Lower lobe of right lung (tissue), 2 donors: ENCODE results near the gene CD4. TPM values are rescaled to one million over a fixed set of nuclear protein-coding genes. Genes with fewer than 3 reads are reported as not detected.

Experiments used
- ATAC-seq, 2 donors: fragments of 200-7000 bp; cut with Tn5 transposase; one replicate each; pipeline ENCODE4 v1.9.1; 2020 to 2022; ENCODE audit warnings: mild to moderate bottlenecking in 2 of 2, moderate library complexity in 2 of 2
- DNase-seq: peaks from one replicate; pipeline ENCODE4 v3.0.0-alpha.2; 2020
- H3K27ac ChIP-seq: fragments of 200-600 bp; one replicate; pipeline ENCODE4 v1.8.0; 2022
- H3K27me3 ChIP-seq: fragments of 200-600 bp; one replicate; pipeline ENCODE4 v1.8.0; 2022; ENCODE audit warnings: low read depth
- H3K36me3 ChIP-seq: fragments of 200-600 bp; one replicate; pipeline ENCODE4 v1.8.0; 2022; ENCODE audit warnings: mild to moderate bottlenecking
- H3K4me1 ChIP-seq: fragments of 200-600 bp; one replicate; pipeline ENCODE4 v1.8.0; 2022
- H3K4me3 ChIP-seq: fragments of 200-600 bp; one replicate; pipeline ENCODE4 v1.8.0; 2022; ENCODE audit warnings: mild to moderate bottlenecking
- H3K9me3 ChIP-seq: fragments of 200-600 bp; one replicate; pipeline ENCODE4 v1.8.0; 2022
- CTCF ChIP-seq: fragments of 200-600 bp; IDR thresholded peaks from one replicate; pipeline ENCODE4 v1.8.0; 2022; ENCODE audit warnings: antibody characterized with exemption, mild to moderate bottlenecking
- intact Hi-C: fragments of 100-400 bp; cut with DNase I; formaldehyde crosslinking; loops from one replicate; pipeline ENCODE4 v1.11.0; 2022
- total RNA-seq: library from RNA; stranded (reverse); fragmentation: NEBNext Ultra II Directional; extraction: Animal tissue kit (Norgen Biotek cat#: 25700); gene quantifications from one replicate; pipeline ENCODE4 v1.2.1, GENCODE V29; 2021
- donor health status: DM: no; HTN: yes; CAD: no; lungs with severe emphysema.

Gene CD4
- total RNA-seq, 1 donor from 2014 or later: 80.3 TPM

GRCh38 chr12:6753772-6754356 lies 35.5 kb upstream of the CD4 start:
- H3K36me3 ChIP-seq: peaks cover 31% of the 10 kb centered on the region
- ATAC-seq: peak in 1 of 2 donors; percentile 0
- no peaks in the 10 kb centered on the region for H3K27me3 ChIP-seq
- H3K4me3 ChIP-seq: peak overlapping the region; percentile 97
- no peak for DNase-seq
- peak; percentile 98 for TF ChIP-seq CTCF
- peaks cover 21% of the 10 kb centered on the region for H3K4me1 ChIP-seq
- intact Hi-C loops: no loop called here
- H3K9me3 ChIP-seq: no peaks in the 10 kb centered on the region
- peak overlapping the region; percentile 96 for H3K27ac ChIP-seq

- no peak for TF ChIP-seq CTCF
- DNase-seq (no peak), ATAC-seq (no peak)
- Histone ChIP-seq H3K4me1 (peaks cover 21% of the 10 kb centered on the region), H3K27ac (peak overlapping the region; percentile 96), H3K27me3 (no peaks in the 10 kb centered on the region), H3K9me3 (no peaks in the 10 kb centered on the region), H3K36me3 (peaks cover 26% of the 10 kb centered on the region), H3K4me3 (no peak overlapping the region)
- intact Hi-C loops: no loop called here
Observed at GRCh38 chr12:6754411-6754810, 34.9 kb upstream of the CD4 start.

DNA sequence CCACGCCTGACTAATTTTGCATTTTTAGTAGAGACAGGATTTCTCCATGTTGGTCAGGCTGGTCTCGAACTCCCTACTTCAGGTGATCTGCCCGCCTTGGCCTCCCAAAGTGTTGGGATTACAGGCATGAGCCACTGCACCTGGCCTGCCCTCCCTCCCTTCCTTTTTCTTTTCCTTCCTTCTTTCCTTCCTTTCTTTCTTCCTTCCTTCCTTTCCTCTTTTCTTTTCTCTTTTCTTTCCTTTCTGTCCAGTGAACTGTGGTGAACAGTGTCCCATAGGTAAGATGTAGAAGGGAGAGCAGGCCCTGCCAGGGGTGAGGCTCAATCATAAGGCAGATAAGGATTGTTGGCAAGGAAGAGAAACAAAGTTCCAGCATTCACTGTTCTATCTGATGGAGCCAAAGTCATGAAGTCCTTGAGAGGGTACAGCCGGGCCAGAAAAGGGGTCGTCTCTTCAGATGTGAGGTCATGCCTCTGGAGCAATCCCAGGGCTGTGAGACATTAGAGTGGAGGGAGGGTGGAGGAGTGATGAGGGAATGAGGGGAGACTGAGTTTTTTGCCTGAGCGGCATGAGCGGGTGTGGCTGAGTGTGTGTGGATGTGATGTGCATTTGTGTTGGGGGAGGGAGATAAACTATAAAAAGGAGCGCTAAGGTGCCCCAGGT lies 32.2 kb upstream of the CD4 start:
- H3K4me3 ChIP-seq: no peak overlapping the region
- peaks cover 10% of the 10 kb centered on the region for H3K4me1 ChIP-seq
- H3K27me3 ChIP-seq: no peaks in the 10 kb centered on the region
- H3K9me3 ChIP-seq: no peaks in the 10 kb centered on the region
- intact Hi-C loops: no loop called here
- no peaks in the 10 kb centered on the region for H3K36me3 ChIP-seq
- ATAC-seq (no peak), DNase-seq (no peak)
- TF ChIP-seq CTCF: no peak
- H3K27ac ChIP-seq: no peak overlapping the region

DNA sequence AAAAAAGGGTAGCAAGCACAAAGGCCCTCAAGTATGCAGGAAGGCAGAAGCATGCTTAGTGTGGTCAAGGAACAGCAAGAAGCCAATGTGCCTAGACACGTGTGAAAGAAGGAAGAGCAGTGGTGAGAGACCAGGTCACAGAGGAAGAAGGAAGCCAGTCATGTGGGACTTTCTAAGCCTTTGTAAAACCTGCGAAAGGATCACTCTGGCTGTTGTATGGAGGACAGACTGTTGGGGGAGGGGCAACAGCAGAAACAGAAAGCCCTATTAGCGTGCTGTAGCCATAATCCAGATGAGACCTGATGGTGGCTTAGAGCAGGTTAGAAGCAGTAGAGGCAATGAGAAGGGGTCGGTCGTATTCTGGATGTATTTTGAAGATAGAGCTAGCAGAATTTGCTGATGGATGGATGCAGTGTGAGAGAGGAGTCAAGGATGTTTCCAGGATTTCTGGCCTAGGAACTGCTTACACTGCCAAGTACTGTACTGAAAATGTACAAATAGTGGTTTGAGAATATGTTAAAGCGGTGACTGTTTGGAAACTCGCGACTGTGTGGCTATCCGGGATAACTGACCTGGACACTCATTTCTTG lies 30.7 kb upstream of the CD4 start:
- TF ChIP-seq CTCF: no peak
- Histone ChIP-seq H3K36me3 (no peaks in the 10 kb centered on the region), H3K4me3 (no peak overlapping the region), H3K9me3 (no peaks in the 10 kb centered on the region), H3K4me1 (peaks cover 10% of the 10 kb centered on the region), H3K27me3 (no peaks in the 10 kb centered on the region), H3K27ac (no peak overlapping the region)
- ATAC-seq (no peak), DNase-seq (no peak)
- intact Hi-C loops: no loop called here

GRCh38 chr12:6759741-6760140 lies 29.6 kb upstream of the CD4 start:
- ATAC-seq (no peak), DNase-seq (no peak)
- peaks cover 10% of the 10 kb centered on the region for H3K4me1 ChIP-seq
- TF ChIP-seq CTCF: no peak
- intact Hi-C loops: no loop called here
- H3K27ac ChIP-seq: no peak overlapping the region
- H3K4me3 ChIP-seq: no peak overlapping the region
- no peaks in the 10 kb centered on the region for H3K9me3 ChIP-seq
- no peaks in the 10 kb centered on the region for H3K36me3 ChIP-seq
- H3K27me3 ChIP-seq: no peaks in the 10 kb centered on the region
